SKM-1 treated with dmso at 0.1 percent for 144 hours (cell line): ENCODE results near the gene PSD2.
"Not testable (repeated sequence)": the region's sequence is repeated elsewhere in the genome, so short reads cannot be mapped to it uniquely, and the experiment has no call there.

Experiments used
- DNase-seq: peaks from one replicate; lab custom pipeline; 2025; ENCODE audit not compliant: unreplicated experiment; lab: John Stamatoyannopoulos, UW

The PSD2 gene

GRCh38 chr5:139789116-139789844 lies 6.3 kb upstream of the PSD2 start:
- DNase-seq = no peak

GRCh38 chr5:139789845-139790189 lies 5.8 kb upstream of the PSD2 start:
- DNase-seq = no peak

GRCh38 chr5:139792218-139792617 lies 3.4 kb upstream of the PSD2 start:
- DNase-seq = no peak

DNA sequence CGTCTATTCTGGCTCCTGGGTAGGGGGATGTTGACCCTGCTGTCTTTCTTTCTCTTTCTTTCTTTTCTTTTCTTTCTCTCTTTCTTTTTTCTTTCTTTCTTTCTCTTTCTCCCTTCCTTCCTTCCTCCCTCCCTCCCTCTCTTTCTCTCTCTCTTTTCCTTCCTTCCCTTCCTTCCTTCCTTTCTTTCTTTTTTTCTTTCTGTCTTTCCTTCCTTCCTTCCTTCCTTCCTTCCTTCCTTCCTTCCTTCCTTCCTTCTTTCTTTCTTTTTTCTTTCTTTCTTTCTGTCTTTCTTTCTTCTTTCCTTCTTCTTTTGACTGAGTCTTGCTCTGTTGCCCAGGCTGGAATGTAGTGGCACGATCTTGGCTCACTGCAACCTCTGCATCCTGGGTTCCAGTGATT lies 3.0 kb upstream of the PSD2 start:
- not testable (repeated sequence) for DNase-seq

- no peak for DNase-seq
Observed at GRCh38 chr5:139794067-139794846, 1.4 kb upstream of the PSD2 start.

DNA sequence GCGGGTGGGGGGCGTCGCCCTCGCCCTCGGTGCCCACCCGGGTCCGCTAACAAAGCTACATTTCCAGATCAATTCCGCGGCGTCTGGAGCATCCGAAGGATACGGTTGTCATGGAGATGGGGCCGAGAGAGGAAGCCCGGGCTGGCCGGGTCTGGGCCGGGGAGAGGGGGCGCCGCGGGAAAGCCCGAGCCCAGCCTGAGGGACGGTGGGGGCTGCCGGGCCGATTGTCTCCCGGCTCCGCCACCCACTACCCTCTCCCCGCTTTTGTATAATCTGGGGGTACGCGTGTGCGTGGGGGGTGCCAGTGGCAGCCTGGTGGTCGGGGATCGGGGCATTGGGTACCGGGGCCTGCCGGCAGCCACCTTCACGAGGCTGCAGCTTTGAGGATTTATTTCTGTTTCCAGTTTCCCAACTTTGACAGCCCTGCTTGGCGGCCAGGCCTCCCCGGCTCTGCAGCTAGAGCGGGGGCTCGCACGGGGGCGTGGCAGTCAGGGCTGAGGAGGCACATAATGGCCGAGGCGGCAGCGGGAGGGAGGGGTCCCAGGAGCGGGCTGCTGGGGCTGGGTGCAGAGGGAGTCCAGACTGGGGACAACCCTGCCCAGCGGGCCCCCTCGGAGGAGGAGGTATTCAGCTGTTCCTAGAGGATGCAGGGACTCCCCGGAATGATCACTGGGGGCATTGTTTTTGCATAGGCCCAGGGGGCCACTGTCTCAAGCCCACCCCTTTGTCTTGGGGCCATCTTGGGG lies 626 bp downstream of the PSD2 start:
- DNase-seq = no peak

GRCh38 chr5:139797335-139797734 lies 1.7 kb downstream of the PSD2 start:
- no peak for DNase-seq

GRCh38 chr5:139797856-139798510 lies 2.4 kb downstream of the PSD2 start:
- no peak for DNase-seq

DNA sequence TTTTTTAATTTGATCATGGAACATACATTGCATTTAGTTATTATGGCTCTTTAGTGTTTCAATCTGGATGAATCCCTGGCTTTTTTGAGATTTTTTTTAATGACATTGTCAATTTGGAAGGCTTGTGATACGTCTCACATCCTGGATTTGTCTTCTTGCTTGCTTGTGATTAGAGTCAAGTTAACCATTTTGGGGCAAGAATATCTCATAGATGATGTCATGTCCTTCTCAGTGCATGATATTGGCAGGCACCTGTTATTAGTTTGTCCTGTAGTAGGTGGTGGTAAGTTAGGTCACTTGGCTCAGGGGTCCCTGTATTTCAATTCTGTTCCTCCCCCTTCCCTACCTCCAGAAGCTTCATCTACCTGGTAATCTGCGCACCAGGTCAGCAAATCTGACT lies 3.3 kb downstream of the PSD2 start:
- no peak for DNase-seq

GRCh38 chr5:139799359-139799758 lies 3.8 kb downstream of the PSD2 start:
- no peak for DNase-seq

DNA sequence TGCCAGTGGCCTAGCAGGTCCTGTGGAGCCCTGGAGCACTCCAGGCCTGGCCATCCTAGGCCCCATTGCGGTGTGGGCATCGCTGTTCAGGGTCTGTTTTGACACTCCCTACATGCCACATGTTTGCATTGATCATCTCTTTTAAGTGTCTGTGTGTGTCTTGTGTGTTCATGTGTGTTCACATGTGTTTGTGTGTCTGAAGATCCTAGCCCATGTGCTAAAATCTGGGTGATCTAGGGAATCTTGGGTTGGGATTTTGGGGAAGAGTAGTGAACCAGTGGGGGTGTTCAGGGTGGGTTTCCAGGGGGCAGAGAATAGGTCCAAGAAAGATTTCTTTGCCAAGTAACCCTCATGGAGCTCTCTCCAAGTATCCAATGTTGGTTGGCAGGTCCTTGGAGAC lies 8.4 kb downstream of the PSD2 start:
- DNase-seq = no peak

DNA sequence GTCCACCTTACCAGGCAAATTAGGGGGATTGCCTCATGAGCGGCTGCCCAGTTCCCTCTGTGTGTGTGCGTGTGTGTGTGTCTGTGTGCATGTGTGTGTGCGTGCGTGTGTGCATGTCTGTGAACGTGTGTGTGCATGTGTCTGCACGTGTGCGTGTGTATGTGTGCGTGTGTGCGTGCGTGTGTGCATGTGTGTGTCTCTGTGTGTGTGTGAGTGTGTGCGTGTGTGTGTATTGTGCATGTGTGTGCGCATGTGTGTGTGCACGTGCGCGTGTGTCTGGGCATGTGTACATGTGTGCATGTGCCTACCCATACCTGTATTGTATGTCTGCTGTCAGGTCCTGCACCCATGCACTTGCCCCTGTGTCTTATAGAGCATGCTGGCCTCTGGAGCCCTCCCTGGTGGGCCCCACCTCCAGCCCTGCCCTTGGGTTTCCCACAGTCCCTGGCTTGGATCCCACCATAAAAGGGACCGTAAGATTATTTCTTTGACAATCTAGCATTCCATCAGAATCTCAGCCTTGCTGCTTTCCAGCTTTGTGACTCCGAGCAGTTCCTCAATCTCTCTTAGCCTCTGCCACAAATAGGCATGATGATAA lies 9.3 kb downstream of the PSD2 start:
- DNase-seq = no peak

DNA sequence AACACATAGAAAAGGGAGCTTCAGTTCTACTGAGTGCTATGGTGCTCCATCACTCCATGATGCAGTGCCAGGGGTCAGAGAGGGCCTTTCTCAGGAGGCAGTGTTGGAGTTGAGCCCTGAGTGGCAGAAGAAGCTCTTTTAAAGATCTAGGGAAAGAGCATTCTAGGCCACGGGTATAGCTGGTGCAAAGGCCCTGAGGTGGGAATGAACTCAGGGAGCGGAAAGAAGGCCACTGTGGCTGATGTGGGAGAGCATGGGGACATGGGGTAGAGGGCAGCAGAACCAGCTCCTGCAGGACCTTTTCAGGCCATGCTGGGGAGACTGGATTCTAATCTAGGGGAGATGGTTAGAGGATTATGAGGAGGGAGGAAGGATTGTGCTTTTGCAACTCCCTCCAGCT lies 9.9 kb downstream of the PSD2 start:
- no peak for DNase-seq

DNA sequence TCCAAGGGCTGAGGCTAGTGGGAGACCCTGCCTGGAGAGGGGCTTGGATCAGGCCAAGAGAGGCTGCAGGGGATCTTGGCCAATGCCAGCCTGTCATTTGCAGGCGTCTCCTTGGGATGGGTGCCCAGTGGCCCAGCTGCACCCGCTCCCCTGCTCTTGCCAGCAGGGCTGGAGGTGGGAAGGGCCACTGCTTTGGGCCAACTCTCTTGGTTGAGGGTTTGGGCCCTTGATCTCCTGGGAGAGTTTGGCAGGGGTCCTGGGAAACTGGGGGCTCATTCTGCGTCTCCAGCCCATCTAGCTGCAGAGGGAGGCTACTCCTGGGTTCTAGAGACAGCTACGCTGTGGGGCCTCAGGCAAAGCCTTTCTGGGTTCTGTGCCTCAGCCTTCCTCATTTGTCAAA lies 10.5 kb downstream of the PSD2 start:
- no peak for DNase-seq

GRCh38 chr5:139806726-139807646 lies 11.4 kb downstream of the PSD2 start:
- DNase-seq = no peak

- DNase-seq = no peak
Observed at GRCh38 chr5:139807647-139808030, 12.0 kb downstream of the PSD2 start.

GRCh38 chr5:139808481-139809330 lies 13.1 kb downstream of the PSD2 start:
- no peak for DNase-seq

- DNase-seq = no peak
Observed at GRCh38 chr5:139809331-139809810, 13.8 kb downstream of the PSD2 start.
